Measurements from ENCODE around the gene S100A4.
A peak's percentile ranks its signal among the peaks of the same experiment; 100 is the strongest.
"Not testable (repeated sequence)": the region's sequence is repeated elsewhere in the genome, so short reads cannot be mapped to it uniquely, and the experiment has no call there.

S100A4 gene

DNA sequence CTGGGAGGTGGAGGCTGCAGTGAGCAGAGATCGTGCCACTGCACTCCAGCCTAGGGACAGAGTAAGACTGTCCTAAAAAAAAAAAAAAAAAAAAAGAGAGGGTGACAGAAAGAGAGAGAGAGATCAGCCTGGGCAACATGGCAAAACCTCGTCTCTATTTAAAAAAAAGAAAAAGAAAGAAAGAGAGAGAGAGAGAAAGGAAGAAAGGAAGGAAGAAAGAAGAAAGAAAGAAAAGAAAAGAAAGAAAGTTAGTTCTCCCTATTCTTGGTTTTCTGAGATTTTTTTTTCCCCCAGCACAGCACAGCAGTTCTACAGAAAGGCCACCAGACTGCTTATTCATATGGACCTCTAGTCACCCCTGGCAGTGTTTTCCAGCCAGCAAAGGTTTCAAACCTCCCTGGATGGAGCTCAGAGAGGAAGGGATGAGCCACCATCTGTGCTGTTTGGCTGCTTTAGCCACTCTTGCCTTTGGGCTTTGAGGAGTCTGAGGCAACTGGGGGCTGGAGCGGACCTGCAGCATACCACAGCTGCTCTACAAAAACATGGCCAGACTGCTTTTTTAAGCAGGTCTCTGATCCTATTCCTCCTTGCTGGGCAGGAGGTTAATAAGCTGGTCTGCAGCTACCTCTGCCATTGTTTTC is 20.4 kb downstream of the S100A4 start:
- TF ChIP-seq, protein P1, sequence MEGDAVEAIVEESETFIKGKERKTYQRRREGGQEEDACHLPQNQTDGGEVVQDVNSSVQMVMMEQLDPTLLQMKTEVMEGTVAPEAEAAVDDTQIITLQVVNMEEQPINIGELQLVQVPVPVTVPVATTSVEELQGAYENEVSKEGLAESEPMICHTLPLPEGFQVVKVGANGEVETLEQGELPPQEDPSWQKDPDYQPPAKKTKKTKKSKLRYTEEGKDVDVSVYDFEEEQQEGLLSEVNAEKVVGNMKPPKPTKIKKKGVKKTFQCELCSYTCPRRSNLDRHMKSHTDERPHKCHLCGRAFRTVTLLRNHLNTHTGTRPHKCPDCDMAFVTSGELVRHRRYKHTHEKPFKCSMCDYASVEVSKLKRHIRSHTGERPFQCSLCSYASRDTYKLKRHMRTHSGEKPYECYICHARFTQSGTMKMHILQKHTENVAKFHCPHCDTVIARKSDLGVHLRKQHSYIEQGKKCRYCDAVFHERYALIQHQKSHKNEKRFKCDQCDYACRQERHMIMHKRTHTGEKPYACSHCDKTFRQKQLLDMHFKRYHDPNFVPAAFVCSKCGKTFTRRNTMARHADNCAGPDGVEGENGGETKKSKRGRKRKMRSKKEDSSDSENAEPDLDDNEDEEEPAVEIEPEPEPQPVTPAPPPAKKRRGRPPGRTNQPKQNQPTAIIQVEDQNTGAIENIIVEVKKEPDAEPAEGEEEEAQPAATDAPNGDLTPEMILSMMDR (IDR thresholded peaks at IDR 0.05; ENCODE audit: insufficient read depth, low read depth, low read length, missing control alignments) = no peak
- H3K4me3 ChIP-seq (ENCODE audit: low read length) = no peak overlapping the region
- DNase-seq (ENCODE audit: low read depth) = peak; percentile 45

DNA sequence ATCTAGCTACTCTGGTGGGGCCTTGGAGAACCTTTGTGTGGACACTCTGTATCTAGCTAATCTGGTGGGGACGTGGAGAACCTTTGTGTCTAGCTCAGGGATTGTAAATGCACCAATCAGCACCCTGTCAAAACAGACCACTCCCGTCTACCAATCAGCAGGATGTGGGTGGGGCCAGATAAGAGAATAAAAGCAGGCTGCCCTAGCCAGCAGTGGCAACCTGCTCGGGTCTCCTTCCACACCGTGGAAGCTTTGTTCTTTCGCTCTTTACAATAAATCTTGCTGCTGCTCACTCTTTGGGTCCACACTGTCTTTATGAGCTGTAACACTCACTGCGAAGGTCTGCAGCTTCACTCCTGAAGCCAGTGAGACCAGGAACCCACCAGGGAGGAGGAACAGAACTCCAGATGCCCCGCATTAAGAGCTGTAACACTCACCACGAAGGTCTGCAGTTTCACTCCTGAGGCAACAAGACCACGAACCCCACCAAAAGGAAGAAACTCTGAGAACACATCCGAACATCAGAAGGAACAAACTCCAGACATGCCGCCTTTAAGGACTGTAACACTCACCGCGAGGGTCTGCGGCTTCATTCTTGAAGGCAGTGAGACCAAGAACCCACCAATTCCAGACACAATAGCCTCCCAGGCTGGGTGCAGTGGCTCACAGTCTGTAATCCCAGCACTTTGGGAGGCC is 23.1 kb downstream of the S100A4 start:
- H3K4me3 ChIP-seq (ENCODE audit: low read length); DNase-seq (ENCODE audit: low read depth): not testable (repeated sequence)

DNA sequence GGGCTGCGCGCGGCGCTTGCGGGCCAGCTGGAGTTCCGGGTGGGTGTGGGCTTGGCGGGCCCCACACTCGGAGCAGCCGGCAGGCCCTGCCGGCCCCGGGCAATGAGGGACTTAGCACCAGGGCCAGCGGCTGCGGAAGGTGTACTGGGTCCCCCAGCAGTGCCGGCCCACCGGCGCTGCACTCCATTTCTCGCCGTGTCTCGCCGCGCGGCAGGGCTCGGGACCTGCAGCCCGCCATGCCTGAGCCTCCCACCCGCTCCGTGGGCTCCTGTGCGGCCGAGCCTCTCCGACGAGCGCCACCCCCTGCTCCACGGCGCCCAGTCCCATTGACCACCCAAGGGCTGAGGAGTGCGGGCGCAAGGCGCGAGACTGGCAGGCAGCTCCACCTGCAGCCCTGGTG is 23.8 kb downstream of the S100A4 start:
- DNase-seq (ENCODE audit: low read depth); H3K4me3 ChIP-seq (ENCODE audit: low read length): not testable (repeated sequence)

DNA sequence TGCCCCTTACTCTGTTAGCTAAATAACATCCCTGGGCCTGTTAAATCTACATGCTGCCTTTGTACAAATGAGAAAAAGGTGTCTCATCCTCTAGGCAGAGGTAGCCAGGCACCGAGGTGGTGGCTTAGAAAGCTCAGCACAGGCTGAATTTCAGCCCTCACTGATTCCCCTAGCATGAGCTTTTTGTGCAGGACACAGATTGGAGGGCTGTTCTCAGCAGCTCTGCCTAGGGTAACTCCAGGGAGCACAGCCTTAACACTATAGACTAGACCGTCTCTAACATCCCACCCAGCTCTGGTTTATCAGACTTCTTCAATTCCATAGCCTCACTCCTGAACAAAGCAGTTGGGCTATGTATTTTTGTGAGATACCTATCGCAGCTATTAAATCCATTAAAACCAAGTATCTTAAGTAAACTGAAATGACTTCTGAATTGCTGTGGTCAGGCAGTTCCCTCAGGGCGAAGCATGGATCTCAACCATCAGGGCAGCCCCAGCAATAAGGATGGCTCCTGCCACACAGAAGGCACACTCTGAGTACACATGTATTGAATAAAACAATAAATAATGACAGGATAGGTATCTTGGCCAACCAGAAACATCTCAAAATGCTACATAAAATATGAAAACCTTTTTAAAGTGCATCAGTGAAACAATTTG is 24.7 kb downstream of the S100A4 start:
- DNase-seq (ENCODE audit: low read depth) = no peak
- TF ChIP-seq, protein P1 (IDR thresholded peaks at IDR 0.05; ENCODE audit: insufficient read depth, low read depth, low read length, missing control alignments) = no peak
- no peak overlapping the region for H3K4me3 ChIP-seq (ENCODE audit: low read length)

DNA sequence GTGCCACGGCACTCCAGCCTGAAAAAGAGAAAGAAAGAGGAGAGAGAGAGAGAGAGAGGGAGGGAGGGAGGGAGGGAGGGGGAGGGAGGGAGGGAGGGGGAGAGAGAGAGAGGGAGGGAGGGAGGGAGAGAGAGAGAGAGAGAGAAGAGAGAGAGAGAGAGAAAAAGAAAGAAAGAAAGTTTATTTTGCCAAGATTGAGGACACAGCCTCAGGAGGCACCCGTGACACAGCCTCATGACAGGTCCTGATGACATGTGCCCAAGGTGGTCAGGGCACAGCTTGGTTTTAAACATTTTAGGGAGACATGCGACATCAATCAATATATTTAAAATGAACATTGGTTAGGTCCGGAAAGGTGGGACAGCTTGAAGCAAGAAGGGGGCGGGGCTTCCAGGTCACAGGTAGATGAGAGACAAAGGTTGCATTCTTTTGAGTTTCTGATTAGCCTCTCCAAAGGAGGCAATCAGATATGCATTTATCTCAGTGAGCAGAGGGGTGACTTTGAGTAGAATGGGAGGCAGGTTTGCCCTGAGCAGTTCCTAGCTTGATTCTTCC is 25.4 kb downstream of the S100A4 start:
- H3K4me3 ChIP-seq (ENCODE audit: low read length); DNase-seq (ENCODE audit: low read depth): not testable (repeated sequence)

DNA sequence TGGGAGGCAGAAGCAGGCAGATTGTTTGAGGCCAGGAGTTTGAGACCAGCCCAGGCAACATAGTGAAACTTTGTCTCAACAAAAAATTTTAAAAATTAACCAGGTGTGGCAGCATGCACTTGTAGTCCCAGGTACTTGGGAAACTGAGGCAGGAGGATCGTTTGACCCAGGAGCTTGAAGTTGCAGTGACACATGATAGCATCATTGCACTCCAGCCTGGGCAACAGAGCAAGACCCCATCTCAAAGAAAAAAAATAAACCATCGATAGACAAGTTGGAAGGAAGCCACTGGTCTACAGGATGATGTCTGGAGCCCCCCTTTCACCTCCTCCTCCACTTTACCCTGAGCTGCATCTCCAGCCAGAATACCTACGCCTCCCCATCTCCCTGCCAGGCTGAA is 26.4 kb downstream of the S100A4 start:
- TF ChIP-seq, protein P1 (IDR thresholded peaks at IDR 0.05; ENCODE audit: insufficient read depth, low read depth, low read length, missing control alignments) = no peak

DNA sequence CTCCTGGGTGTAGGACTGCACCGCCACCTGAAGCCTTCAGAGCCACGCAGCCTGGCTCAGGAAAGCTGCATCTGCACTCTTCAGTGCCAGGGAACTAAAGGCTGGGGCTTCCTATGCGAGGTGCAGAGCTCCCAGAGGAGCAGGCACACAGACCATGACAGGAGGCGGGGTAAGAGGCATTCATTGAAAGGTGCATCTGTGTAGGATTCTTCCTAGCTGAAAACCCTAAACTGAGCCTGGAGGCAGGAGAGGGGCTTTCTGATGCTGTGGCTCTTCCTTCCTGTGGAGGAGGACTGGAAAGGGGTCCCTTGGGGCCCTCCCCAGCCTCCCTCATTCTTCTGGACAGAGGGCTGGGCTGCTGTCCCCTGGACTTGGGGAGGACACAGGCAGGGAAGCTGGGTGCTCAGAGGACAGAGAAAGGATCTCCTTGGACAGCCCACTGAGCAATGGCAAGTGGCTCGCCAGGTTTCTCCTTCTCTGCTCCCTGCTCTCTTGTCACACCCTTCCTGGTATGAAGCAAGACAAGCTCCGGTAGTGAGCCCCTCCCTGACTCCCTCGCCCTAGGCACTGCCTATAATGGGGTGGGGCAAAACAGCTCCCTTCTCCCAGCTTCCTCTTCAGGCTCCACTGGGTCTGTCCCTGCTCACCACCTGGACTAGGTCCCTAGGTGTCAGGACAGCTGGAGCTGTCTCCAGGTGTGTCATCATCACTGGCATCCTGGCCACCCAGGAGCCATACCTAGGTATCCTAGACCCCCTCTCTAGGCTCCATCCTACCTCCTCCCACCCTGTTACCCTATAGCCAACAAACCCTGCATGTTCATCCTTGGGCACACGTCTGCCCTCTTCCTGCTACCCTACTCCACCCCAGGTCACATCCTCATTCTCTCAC is 29.9 kb downstream of the S100A4 start:
- no peak overlapping the region for H3K4me3 ChIP-seq (ENCODE audit: low read length)
- TF ChIP-seq, protein P1 (IDR thresholded peaks at IDR 0.05; ENCODE audit: insufficient read depth, low read depth, low read length, missing control alignments) = no peak
- peak; percentile 93 for DNase-seq (ENCODE audit: low read depth)

More for the DNA sequence above, 26.4 kb downstream of the S100A4 start:
- DNase-seq (ENCODE audit: low read depth) = no peak
- H3K4me3 ChIP-seq (ENCODE audit: low read length) = no peak overlapping the region

DNA sequence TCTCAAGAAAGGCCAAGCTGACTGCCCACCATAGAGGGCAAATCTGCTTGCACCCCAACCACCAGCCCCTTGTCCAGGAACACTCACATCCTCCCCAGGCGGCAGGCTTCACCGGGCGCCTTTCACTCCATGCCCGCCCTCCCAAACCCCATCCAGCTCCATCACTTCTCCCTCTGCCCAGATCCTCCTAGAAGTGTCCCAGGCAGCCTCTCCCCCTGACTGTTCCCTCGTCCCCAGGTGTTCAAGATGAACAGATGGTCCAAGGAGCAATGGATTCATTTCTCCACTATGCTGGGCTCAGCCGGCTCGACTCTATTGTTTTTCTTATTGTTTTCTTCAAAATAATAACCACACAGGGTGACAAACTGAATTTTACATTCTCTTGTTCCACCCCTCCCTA is 31.9 kb downstream of the S100A4 start:
- no peak overlapping the region for H3K4me3 ChIP-seq (ENCODE audit: low read length)
- TF ChIP-seq, protein P1 (IDR thresholded peaks at IDR 0.05; ENCODE audit: insufficient read depth, low read depth, low read length, missing control alignments) = no peak
- DNase-seq (ENCODE audit: low read depth) = no peak

Data from epithelial cell of esophagus (primary cell).